Neutrophil (primary cell): ENCODE results near the gene PIGQ.

Experiments
- H3K27ac ChIP-seq: fragments of 200-600 bp; sonication (generic); 2 replicates; pipeline ENCODE4 v1.5.1; 2016; ENCODE audit warnings: mild to moderate bottlenecking, moderate library complexity
- H3K27me3 ChIP-seq: fragments of 200-600 bp; sonication (generic); 2 replicates; pipeline ENCODE4 v1.6.0; 2016; ENCODE audit warnings: mild to moderate bottlenecking
- H3K36me3 ChIP-seq: fragments of 200-600 bp; sonication (generic); 2 replicates; pipeline ENCODE4 v1.5.1; 2017
- H3K4me1 ChIP-seq, 2 experiments: fragments of 200-600 bp in 1 of 2; sonication (generic) in 1 of 2; 1 replicate in 1 of 2; 2 replicates in 1 of 2; pipeline versions ENCODE4 v1.5.1 to v1.6.1; 2013 to 2016; ENCODE audit warnings: low read depth in 1 of 2, low read length in 1 of 2, mild to moderate bottlenecking in 1 of 2, moderate library complexity in 1 of 2; ENCODE audit not compliant: control insufficient read depth in 1 of 2, insufficient read depth in 1 of 2
- H3K4me3 ChIP-seq, 2 experiments: fragments of 200-600 bp in 1 of 2; sonication (generic) in 1 of 2; 1 replicate in 1 of 2; 2 replicates in 1 of 2; pipeline ENCODE4 v1.5.1; 2013 to 2016; ENCODE audit warnings: low read depth in 1 of 2, low read length in 1 of 2, mild to moderate bottlenecking in 1 of 2, moderate library complexity in 1 of 2
- H3K9me3 ChIP-seq: fragments of 200-600 bp; sonication (generic); 2 replicates; pipeline ENCODE4 v1.5.1; 2016
- TF ChIP-seq, protein P1 (sequence below): fragments of 200-600 bp; sonication (generic); IDR thresholded peaks from 2 replicates; pipeline ENCODE4 v1.5.1; 2016; ENCODE audit warnings: antibody characterized with exemption

The PIGQ gene

DNA sequence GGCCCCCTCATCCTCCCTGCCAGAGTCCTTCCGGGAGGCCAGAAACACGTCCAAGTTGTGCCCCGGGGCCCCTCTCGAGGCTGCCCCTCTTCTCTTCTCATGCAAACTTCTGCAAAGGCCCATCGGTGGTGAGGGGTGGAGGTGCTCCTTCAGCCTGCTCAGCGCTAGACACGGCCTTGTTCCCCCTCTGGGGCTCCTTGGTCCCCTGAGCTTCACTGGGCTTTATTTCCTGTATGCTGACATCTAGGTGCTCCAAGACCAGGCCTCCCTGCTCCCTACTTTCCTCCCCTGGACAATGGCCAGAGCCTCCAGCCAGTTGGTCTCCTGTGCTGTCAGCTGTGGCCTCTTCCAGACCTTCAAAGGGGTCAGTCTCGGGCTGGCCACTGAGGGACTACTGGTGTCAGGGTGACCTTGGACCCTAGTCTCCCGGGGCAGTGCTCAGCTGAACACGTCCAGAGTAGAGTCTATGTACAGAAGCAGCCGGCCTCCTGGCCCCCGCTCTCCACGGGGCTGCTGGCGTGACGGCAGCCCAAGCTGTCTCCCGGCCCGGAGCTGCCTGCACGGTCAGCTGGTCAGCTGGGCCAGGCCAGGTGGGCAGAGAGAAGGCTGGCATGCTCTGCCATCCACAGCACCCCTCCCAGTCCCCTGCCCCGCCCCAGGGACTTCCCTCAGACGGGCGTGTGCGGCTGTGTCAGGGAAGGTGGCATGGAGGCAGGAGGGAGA lies 11.3 kb upstream of the PIGQ start:
- Histone ChIP-seq H3K9me3 (no peaks in the 10 kb centered on the region), H3K4me1 (no peaks in the 10 kb centered on the region), H3K27me3 (peaks cover 62% of the 10 kb centered on the region), H3K27ac (no peak overlapping the region), H3K36me3 (peaks cover 9% of the 10 kb centered on the region), H3K4me3 (no peak overlapping the region)
- TF ChIP-seq, protein P1, sequence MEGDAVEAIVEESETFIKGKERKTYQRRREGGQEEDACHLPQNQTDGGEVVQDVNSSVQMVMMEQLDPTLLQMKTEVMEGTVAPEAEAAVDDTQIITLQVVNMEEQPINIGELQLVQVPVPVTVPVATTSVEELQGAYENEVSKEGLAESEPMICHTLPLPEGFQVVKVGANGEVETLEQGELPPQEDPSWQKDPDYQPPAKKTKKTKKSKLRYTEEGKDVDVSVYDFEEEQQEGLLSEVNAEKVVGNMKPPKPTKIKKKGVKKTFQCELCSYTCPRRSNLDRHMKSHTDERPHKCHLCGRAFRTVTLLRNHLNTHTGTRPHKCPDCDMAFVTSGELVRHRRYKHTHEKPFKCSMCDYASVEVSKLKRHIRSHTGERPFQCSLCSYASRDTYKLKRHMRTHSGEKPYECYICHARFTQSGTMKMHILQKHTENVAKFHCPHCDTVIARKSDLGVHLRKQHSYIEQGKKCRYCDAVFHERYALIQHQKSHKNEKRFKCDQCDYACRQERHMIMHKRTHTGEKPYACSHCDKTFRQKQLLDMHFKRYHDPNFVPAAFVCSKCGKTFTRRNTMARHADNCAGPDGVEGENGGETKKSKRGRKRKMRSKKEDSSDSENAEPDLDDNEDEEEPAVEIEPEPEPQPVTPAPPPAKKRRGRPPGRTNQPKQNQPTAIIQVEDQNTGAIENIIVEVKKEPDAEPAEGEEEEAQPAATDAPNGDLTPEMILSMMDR = no peak

DNA sequence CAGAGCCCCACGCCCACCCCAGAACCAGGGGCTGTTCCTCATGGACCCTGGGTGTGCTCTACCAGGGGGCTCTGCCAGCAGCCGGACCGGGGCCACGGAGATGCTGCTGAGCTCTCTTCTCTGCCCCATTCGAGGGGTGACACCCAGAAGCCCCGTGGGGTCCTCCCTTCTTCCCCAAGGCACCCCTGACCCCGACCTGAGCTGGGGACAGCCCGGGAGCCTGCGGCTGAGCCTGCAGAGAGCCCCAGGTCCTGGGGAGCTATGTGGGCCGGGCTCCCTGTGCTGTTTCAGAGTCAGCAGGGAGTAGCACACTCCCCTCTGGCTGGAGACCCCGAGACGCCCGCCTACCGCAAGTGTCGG lies 10.8 kb upstream of the PIGQ start:
- no peak overlapping the region for H3K4me3 ChIP-seq
- no peaks in the 10 kb centered on the region for H3K9me3 ChIP-seq
- peaks cover 65% of the 10 kb centered on the region for H3K27me3 ChIP-seq
- TF ChIP-seq, protein P1 = no peak
- no peak overlapping the region for H3K27ac ChIP-seq
- no peaks in the 10 kb centered on the region for H3K4me1 ChIP-seq
- H3K36me3 ChIP-seq = peaks cover 4% of the 10 kb centered on the region

DNA sequence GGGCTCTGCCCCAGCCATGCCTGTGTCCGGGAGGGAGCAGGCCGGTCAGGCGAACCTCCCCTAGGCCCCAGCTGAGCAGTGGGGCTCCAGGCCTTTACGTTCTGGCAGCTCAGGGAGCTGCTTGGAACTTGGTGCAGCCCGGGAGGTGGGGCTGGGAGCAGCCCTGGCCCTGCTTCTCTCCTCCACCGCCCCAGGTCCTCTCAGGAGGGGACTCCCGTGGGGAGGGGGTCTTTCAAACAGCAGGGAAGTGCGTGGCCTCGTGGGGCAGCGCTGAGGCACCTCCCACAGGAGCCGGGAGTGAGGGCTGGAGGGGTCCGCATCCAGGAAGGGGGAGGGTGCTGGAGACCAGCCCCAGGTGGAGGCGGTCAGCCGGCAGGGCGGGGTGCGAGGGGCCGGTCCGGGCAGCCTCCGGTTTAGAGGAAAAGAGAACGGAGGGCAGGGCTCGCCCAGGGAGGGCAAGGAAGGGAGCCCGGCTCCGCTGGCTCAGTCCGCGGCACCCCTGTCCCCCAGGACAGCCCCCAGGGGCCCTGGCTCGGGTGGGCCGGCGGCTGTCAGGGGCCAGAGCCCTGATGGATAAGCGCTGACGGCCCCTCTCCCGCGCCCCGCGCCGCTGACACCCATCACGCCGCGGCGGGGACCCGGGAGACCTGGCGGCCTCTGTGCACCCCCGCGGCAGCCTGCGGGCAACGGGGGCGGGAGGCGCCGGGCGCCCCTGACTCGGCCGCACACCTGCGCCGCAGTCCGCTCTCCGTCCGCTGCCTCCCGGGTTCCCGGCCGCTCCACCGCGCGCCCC lies 10.2 kb upstream of the PIGQ start:
- Histone ChIP-seq H3K27me3 (peaks cover 65% of the 10 kb centered on the region), H3K27ac (no peak overlapping the region), H3K36me3 (no peaks in the 10 kb centered on the region), H3K4me3 (no peak overlapping the region), H3K4me1 (no peaks in the 10 kb centered on the region), H3K9me3 (no peaks in the 10 kb centered on the region)
- TF ChIP-seq, protein P1 = no peak

GRCh38 chr16:560204-560700 lies 9.5 kb upstream of the PIGQ start, which contains the start of gene PRR35:
Gene PRR35 (plus strand): TSS chr16:560394. CDS start chr16:563295, 2,901 bp downstream.
- Histone ChIP-seq H3K27ac (no peak within 1 kb of the TSS), H3K4me1 (no peaks in the 10 kb centered on the region), H3K9me3 (no peaks in the 10 kb centered on the region), H3K4me3 (no peak within 1 kb of the TSS), H3K36me3 (no peaks in the 10 kb centered on the region), H3K27me3 (peaks cover 65% of the 10 kb centered on the region)
- TF ChIP-seq, protein P1 = no peak

- H3K36me3 ChIP-seq = no peaks in the 10 kb centered on the region
- no peaks in the 10 kb centered on the region for H3K9me3 ChIP-seq
- TF ChIP-seq, protein P1 = no peak
- H3K27ac ChIP-seq = no peak overlapping the region
- H3K4me3 ChIP-seq = no peak overlapping the region
- H3K4me1 ChIP-seq = no peaks in the 10 kb centered on the region
- H3K27me3 ChIP-seq = peaks cover 65% of the 10 kb centered on the region
These were observed 8.9 kb upstream of the PIGQ start for GRCh38 chr16:560701-561412.
